NCI-H1417 treated with DMSO at 0.1 percent for 48 hours (cell line): ENCODE measurements around the gene NYNRIN.
"Not testable (repeated sequence)": the region's sequence is repeated elsewhere in the genome, so short reads cannot be mapped to it uniquely, and the experiment has no call there.

Experiments used
- DNase-seq: peaks from one replicate; lab custom pipeline; 2025; lab: John Stamatoyannopoulos, UW

The NYNRIN gene

GRCh38 chr14:24369907-24370687 is 28.7 kb upstream of the NYNRIN start:
- DNase-seq = no peak

- DNase-seq = no peak
Observed at GRCh38 chr14:24370748-24371147, 28.1 kb upstream of the NYNRIN start.

GRCh38 chr14:24371605-24372004 is 27.2 kb upstream of the NYNRIN start:
- not testable (repeated sequence) for DNase-seq

GRCh38 chr14:24372701-24373416 is 25.9 kb upstream of the NYNRIN start:
- no peak for DNase-seq

GRCh38 chr14:24376448-24377070 is 22.2 kb upstream of the NYNRIN start:
- no peak for DNase-seq

- DNase-seq = no peak
Observed at GRCh38 chr14:24377126-24377525, 21.7 kb upstream of the NYNRIN start.

GRCh38 chr14:24377657-24378056 is 21.1 kb upstream of the NYNRIN start:
- no peak for DNase-seq

GRCh38 chr14:24378327-24378726 is 20.5 kb upstream of the NYNRIN start:
- DNase-seq = no peak

- no peak for DNase-seq
Observed at GRCh38 chr14:24378981-24379906, 19.6 kb upstream of the NYNRIN start.

- no peak for DNase-seq
Observed at GRCh38 chr14:24379907-24380730, 18.7 kb upstream of the NYNRIN start.

- DNase-seq = no peak
Observed at GRCh38 chr14:24381363-24382063, 17.3 kb upstream of the NYNRIN start.

- no peak for DNase-seq
Observed at GRCh38 chr14:24382064-24382371, 16.8 kb upstream of the NYNRIN start.

GRCh38 chr14:24384169-24384568 is 14.6 kb upstream of the NYNRIN start:
- DNase-seq = no peak

- DNase-seq = no peak
Observed at GRCh38 chr14:24385524-24385923, 13.3 kb upstream of the NYNRIN start.

- no peak for DNase-seq
Observed at GRCh38 chr14:24387009-24387345, 11.8 kb upstream of the NYNRIN start.

GRCh38 chr14:24387579-24387978 is 11.2 kb upstream of the NYNRIN start:
- not testable (repeated sequence) for DNase-seq

GRCh38 chr14:24388474-24389179 is 10.2 kb upstream of the NYNRIN start:
- DNase-seq = no peak

- no peak for DNase-seq
Observed at GRCh38 chr14:24389226-24389848, 9.5 kb upstream of the NYNRIN start.

- DNase-seq = no peak
Observed at GRCh38 chr14:24390701-24391468, 7.9 kb upstream of the NYNRIN start.
